CD4-positive, alpha-beta T cell treated with Interleukin-15 for 1 hour (primary cell): Measurements from ENCODE around the gene CLCA4.

Experiments
- DNase-seq: peaks from one replicate; pipeline ENCODE4 v3.0.0-alpha.2; 2020

CLCA4 gene

GRCh38 chr1:86619313-86619712 is 72.4 kb downstream of the CLCA4 start:
- DNase-seq = no peak

- no peak for DNase-seq
Observed at GRCh38 chr1:86621286-86621685, 74.4 kb downstream of the CLCA4 start.
